GM21737 (cell line): Measurements from ENCODE around the gene RXFP2.

ENCODE experiments used
- ATAC-seq: cut with Tn5 transposase; IDR thresholded peaks from one replicate; pipeline ENCODE4 v1.9.1; 2021; ENCODE audit warnings: mild to moderate bottlenecking, moderate library complexity; ENCODE audit not compliant: unreplicated experiment

The RXFP2 gene

GRCh38 chr13:31818236-31818635, 78.9 kb downstream of the RXFP2 start:
- no peak for ATAC-seq

- ATAC-seq: no peak
Measured at GRCh38 chr13:31824705-31825517, 85.6 kb downstream of the RXFP2 start.

GRCh38 chr13:31826521-31826920, 87.2 kb downstream of the RXFP2 start:
- no peak for ATAC-seq

GRCh38 chr13:31827707-31828106, 88.4 kb downstream of the RXFP2 start:
- ATAC-seq: no peak

GRCh38 chr13:31835932-31836331, 96.6 kb downstream of the RXFP2 start:
- no peak for ATAC-seq

GRCh38 chr13:31843044-31843443, 103.7 kb downstream of the RXFP2 start:
- no peak for ATAC-seq

DNA sequence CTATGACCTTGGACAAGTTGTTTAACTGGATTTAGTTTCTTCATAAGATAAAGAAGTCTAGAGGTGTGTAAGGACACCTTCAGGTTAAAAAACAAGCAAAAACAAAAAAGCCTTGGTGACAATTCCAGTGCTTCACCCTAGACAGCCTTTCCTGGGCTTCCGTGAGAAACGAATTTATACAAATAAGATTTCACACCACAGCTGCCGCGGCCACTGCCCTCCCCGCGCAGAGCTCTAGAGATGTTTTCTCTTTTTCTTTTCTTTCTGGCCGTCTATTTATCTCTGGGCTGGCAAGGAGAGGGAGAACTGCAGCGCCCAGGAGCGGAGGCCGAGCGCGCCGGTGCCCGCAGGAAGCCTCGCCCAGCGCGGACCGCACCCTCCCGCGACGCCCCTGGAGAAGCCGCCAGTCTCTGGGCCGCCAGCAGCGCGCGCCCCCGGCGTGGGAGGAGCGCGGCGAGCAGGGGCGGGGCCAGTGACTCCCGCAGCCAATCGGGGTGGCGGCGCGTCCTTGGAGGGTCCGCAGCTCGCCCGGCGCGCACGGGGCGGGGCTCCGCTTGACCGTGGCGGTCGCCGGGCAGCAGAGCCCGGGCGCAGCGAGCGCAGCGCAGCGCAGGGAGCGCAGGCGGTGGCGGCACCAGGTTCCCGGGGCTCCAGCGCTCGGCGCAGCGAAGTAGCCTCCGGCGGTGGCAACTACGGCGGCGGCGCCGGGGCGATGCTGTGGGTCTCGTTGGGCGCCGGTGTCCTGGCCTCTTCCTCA, 107.0 kb downstream of the RXFP2 start:
- ATAC-seq: peak; percentile 99

DNA sequence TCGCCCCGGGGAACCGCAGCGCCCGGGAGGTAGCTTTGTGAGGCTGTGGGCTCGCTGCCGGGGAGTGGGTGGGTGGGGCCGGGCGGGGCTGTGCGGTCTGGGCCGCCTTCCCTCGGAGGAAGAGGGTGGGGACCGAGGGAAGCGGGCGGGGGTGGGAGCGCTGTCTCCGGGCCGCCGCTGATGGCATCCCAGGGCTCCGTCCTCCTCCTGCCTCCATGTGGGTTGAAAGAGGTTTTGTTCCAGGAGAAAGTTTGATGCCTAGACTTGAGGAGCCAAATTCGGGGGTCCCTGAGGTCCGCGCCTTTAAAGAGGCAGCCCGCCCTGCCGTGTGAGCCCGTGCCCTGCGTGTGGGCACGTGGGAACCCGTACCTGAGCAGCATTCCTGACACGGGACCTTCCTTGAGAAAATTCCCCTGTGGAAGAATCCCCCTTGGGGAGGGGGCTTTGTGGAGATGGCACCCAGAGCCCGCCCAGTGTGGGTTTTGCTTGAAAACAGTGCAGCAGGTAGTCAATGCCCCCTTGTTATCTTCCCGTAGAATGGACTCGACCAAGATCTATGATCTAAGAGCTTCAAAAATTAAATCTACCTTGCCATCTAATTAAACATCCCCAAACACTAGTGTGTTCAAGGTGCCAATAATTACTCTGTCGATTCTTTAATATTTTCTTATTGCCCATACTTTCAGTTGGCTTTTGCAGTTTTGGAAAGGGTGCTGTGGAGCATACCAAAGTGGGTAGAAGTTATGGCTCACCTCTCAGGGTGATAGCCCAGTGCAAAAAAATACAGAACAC, 107.8 kb downstream of the RXFP2 start:
- ATAC-seq: no peak

GRCh38 chr13:31848621-31849020, 109.3 kb downstream of the RXFP2 start:
- ATAC-seq: no peak

DNA sequence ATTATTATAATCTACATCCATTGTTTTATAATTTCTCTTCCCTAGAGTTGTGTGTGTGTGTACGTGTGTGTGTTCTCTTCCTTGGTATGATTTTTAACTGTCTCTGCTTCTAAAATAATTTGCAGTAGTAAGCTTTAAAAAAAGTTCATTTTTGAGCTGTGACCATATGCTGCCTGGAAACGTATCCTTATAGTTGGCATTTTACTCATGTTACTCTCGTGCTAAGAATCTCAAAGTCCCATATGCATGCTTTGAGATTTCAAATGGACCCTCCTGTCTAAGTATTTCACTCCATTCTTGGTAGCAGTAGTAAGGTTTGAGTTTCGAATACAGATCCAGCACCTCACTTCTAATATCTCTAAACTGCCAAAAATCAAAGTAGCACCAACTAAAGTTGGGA, 109.9 kb downstream of the RXFP2 start:
- no peak for ATAC-seq

- ATAC-seq: no peak
Measured at GRCh38 chr13:31850041-31850555, 110.8 kb downstream of the RXFP2 start.

DNA sequence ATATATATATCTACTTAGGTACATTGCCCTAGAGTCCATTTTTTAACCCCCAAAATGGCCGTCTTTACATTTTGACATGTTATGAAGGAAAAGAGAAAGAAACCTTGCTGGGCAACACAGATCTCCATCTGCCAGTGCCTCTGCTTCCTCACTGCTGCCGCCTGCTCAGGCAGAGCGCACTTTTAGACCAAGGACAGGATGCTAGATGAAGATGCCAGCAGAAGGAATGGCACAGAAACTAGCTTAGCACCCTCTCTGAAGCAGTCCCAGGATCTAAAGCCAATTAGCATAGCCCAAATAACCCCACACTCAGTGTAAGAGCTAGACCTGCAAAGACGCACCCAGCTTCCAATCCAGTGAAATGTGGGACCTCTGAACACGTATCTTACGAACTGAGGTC, 111.9 kb downstream of the RXFP2 start:
- no peak for ATAC-seq
